Ishikawa (cell line): ENCODE measurements around the gene INTS14.

Experiments
- CEBPB ChIP-seq: IDR thresholded peaks from 2 replicates; pipeline ENCODE4 v1.6.1; 2012
- CREB1 ChIP-seq: IDR thresholded peaks from 2 replicates; pipeline ENCODE4 v1.6.1; 2012; ENCODE audit warnings: low read depth
- EGR1 ChIP-seq: IDR thresholded peaks from 2 replicates; pipeline ENCODE4 v1.6.1; 2012
- EP300 ChIP-seq: IDR thresholded peaks from 2 replicates; pipeline ENCODE4 v1.6.1; 2012; ENCODE audit warnings: borderline replicate concordance
- FOXM1 ChIP-seq: IDR thresholded peaks from 2 replicates; pipeline ENCODE4 v1.6.1; 2012; ENCODE audit warnings: low read depth, borderline replicate concordance
- NFIC ChIP-seq: IDR thresholded peaks from 2 replicates; pipeline ENCODE4 v1.6.1; 2012
- RAD21 ChIP-seq: IDR thresholded peaks from 2 replicates; pipeline ENCODE4 v1.6.1; 2012; ENCODE audit warnings: low read depth
- REST ChIP-seq: IDR thresholded peaks from 2 replicates; pipeline ENCODE4 v1.6.1; 2012; ENCODE audit warnings: low read depth, mild to moderate bottlenecking
- TAF1 ChIP-seq: IDR thresholded peaks from 2 replicates; pipeline ENCODE4 v1.6.1; 2012; ENCODE audit warnings: low read depth, mild to moderate bottlenecking
- TCF12 ChIP-seq: IDR thresholded peaks from 2 replicates; pipeline ENCODE4 v1.6.1; 2012; ENCODE audit warnings: low read depth
- TEAD4 ChIP-seq: IDR thresholded peaks from 2 replicates; pipeline ENCODE4 v1.6.1; 2012
- YY1 ChIP-seq: IDR thresholded peaks from 2 replicates; pipeline ENCODE4 v1.6.1; 2012; ENCODE audit warnings: low read depth
- ZBTB7A ChIP-seq: IDR thresholded peaks from 2 replicates; pipeline ENCODE4 v1.6.1; 2012; ENCODE audit warnings: low read depth
- TF ChIP-seq, protein P1 (sequence below): IDR thresholded peaks from 2 replicates; pipeline ENCODE4 v1.6.1; 2012
- TF ChIP-seq, protein P2 (sequence below): IDR thresholded peaks from 2 replicates; pipeline ENCODE4 v1.6.1; 2012

INTS14 gene

DNA sequence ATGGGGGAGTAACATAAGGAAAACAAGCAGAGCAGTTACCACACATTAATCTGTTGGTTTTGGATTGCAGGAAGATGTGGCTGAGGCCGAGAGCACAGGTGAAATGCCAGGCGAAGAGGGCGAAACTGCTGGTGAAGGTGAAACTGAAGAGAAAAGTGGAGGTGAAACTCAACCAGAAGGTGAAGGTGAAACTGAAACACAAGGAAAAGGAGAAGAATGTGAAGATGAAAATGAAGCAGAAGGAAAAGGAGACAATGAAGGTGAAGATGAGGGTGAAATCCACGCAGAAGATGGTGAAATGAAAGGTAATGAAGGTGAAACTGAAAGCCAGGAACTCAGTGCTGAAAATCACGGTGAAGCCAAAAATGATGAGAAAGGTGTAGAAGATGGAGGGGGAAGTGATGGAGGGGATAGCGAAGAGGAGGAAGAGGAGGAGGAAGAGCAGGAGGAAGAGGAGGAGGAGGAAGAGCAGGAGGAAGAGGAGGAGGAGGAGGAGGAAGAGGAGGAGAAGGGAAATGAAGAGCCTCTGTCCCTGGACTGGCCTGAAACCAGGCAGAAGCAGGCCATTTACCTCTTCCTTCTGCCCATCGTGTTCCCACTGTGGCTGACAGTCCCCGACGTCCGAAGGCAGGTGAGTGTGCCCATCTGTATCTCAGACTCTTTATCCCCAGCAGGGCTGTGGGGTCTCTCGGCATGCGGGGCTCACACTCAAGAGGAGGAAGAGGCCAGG lies 39.5 kb upstream of the INTS14 start:
- no peak for TF ChIP-seq CREB1
- no peak for TF ChIP-seq TEAD4
- no peak for TF ChIP-seq EP300
- TF ChIP-seq RAD21, result no peak
- TF ChIP-seq REST, result no peak
- no peak for TF ChIP-seq ZBTB7A
- no peak for TF ChIP-seq TAF1
- TF ChIP-seq, protein P1, sequence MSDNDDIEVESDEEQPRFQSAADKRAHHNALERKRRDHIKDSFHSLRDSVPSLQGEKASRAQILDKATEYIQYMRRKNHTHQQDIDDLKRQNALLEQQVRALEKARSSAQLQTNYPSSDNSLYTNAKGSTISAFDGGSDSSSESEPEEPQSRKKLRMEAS, result no peak
- TF ChIP-seq CEBPB, result no peak
- TF ChIP-seq EGR1, result no peak
- TF ChIP-seq TCF12, result no peak
- TF ChIP-seq, protein P2, sequence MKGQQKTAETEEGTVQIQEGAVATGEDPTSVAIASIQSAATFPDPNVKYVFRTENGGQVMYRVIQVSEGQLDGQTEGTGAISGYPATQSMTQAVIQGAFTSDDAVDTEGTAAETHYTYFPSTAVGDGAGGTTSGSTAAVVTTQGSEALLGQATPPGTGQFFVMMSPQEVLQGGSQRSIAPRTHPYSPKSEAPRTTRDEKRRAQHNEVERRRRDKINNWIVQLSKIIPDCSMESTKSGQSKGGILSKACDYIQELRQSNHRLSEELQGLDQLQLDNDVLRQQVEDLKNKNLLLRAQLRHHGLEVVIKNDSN, result no peak

DNA sequence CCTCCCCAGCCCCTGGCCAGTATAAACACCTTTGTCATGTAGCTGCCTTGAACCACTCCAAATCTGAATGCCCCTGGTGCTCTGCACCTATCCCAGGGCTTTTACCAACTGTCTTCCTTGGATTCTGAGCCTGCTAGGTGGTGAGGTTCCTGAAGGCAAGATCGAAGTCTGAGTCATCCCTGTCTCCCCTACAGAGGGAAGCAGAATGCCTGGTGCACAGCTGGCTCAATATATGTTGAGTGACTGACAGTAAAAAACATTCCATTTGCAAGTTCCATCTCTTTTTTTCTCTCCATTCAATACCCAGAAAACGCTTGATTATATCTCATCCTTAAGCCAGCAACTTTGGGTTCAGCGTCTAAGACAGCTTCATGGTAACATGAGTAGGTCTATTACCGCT lies 35.6 kb upstream of the INTS14 start:
- TF ChIP-seq RAD21, result no peak

GRCh38 chr15:65645392-65645791 lies 34.5 kb upstream of the INTS14 start:
- TF ChIP-seq RAD21 (no peak), TCF12 (no peak), FOXM1 (no peak), CREB1 (no peak), YY1 (no peak), TAF1 (no peak), NFIC (no peak), EGR1 (no peak), ZBTB7A (no peak), REST (no peak)

GRCh38 chr15:65644282-65644681 lies 33.4 kb upstream of the INTS14 start:
- TF ChIP-seq EGR1, result no peak
- TF ChIP-seq CREB1, result no peak
- TF ChIP-seq NFIC, result no peak
- no peak for TF ChIP-seq YY1
- TF ChIP-seq REST, result no peak
- TF ChIP-seq RAD21, result no peak
- TF ChIP-seq, protein P1, result no peak
- no peak for TF ChIP-seq ZBTB7A
- TF ChIP-seq CEBPB, result no peak
- TF ChIP-seq TAF1, result no peak
- no peak for TF ChIP-seq TCF12
- TF ChIP-seq, protein P2, result no peak
- TF ChIP-seq EP300, result no peak
- no peak for TF ChIP-seq FOXM1
- TF ChIP-seq TEAD4, result no peak

GRCh38 chr15:65642594-65642993 lies 31.7 kb upstream of the INTS14 start:
- no peak for TF ChIP-seq EP300
- no peak for TF ChIP-seq TEAD4
- no peak for TF ChIP-seq CEBPB
- no peak for TF ChIP-seq TAF1
- no peak for TF ChIP-seq CREB1
- no peak for TF ChIP-seq EGR1
- TF ChIP-seq, protein P1, result no peak
- TF ChIP-seq TCF12, result no peak
